Measurements from ENCODE around the gene CD47.

Gene CD47

DNA sequence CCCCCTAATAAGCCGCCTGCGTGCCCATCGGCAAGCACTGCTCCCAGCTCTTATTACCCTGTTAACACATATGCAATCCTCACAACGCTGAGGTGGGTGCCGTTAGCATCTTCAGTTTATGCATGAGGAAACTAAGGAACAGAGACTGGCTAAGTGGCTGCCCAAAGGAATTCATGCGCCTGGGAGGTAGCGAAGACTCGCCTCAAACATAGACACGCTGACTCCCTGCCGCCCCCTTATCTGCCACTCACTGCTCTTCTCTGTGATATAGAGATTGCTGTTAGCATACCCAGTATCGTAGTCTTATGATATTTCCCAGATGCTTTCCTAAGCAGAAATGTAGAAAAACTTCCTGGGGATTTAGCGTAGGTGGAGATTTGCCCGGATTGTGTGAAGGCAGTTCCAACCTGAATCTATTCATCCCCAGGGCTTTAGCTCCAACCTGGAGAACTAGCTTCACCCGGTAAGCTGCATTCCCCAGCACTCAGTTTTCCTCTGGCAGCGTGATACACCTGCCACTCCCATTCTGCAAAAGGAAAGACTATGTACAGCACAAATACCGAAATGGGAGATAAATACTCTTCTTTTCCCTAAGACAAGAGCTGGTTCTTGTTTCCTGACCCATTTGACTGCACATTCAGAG, 23.7 kb upstream of the CD47 start:
- no peak for DNase-seq

DNA sequence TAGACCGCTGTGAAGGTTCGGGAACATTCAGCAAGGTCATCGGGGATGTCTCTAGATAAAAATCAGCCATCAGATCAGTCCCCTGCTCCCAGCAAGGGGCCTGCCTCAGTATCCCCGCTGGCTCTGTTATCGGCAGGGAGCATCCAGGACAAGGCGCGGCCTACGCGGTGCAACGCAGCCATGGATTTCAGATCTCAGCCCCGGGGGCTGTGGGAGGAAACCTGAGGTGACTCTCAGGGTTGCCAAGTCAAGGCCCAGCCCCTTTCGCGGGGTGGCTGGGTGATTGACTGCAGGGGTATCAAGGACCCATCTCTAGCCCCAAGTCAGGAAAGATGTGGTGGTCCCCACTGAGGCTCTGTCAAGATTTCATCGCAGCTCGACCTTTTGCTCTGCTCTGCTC, 23.1 kb upstream of the CD47 start:
- no peak for DNase-seq

DNA sequence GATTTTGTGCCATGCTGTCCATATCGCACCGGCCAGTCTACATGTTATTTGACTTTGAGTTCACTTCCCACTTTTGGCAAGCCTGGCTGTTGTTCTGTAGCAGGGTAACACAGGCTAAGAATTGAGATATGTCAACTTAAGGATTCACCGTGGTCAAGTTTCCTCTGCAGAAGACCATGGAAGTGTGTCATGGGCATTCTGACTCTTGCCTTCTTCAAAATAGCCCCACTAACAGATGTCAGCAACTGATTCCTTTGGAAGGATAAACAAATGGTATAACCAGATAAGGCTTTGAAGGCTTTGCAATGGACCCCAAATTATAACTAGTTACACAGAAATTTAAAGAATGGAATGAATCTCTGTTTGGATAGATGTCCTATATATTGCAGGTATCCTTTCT, 20.1 kb upstream of the CD47 start:
- DNase-seq, result no peak

DNA sequence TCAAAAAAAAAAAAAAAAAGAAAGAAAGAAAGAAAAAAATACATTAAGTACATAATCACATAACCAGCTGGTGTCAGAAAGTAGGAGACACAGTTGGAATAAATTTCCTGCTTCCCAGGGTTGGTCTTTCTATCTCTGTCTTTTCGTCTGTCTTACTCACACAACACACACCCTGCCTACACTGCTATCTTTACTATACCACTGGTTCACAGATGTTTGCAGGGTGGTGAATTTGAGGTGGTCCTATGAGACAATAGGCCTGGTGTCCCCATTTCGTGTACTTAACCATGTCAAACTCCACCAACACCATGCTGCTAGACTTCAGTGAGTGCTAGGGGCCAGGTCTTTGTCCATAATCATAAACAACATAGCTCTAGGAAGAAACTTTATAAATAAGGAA, 17.6 kb upstream of the CD47 start:
- no peak for DNase-seq

DNA sequence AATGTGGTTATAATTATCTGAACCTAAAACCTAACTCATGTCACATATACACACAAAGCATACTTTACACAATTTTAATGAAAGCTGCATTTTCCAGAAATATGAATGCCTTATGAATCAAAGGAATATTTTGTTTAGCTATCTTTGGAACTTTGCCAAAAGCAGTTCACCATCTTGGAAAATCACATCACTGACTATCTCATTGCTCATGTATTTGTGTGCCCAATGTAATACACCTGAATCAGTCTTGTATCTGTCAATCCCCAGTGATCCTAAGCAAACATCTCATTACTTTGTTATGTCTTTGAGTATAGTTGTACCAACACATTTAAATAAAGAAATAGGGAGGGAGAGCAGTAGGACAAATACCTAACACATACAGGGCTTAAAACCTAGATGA, 15.6 kb upstream of the CD47 start:
- DNase-seq, result no peak

DNA sequence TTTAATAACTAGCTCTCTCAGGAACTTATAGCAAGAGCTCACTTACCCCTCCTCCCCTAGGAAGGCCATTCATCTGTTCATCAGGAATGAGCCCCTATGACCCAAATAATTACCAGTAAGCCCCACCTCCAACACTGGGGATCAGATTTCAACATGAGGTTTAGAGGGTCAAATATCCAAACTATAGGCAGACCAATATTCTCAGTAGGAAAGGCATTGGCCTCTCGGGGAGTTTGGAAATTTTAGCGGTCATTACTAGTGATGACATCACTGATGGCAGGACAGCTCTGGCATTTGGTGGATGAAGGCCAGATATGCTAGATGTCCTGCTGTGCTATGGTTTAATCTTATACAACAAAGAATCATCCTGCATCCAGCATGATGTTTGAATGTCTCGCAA, 15.2 kb upstream of the CD47 start:
- DNase-seq, result no peak

DNA sequence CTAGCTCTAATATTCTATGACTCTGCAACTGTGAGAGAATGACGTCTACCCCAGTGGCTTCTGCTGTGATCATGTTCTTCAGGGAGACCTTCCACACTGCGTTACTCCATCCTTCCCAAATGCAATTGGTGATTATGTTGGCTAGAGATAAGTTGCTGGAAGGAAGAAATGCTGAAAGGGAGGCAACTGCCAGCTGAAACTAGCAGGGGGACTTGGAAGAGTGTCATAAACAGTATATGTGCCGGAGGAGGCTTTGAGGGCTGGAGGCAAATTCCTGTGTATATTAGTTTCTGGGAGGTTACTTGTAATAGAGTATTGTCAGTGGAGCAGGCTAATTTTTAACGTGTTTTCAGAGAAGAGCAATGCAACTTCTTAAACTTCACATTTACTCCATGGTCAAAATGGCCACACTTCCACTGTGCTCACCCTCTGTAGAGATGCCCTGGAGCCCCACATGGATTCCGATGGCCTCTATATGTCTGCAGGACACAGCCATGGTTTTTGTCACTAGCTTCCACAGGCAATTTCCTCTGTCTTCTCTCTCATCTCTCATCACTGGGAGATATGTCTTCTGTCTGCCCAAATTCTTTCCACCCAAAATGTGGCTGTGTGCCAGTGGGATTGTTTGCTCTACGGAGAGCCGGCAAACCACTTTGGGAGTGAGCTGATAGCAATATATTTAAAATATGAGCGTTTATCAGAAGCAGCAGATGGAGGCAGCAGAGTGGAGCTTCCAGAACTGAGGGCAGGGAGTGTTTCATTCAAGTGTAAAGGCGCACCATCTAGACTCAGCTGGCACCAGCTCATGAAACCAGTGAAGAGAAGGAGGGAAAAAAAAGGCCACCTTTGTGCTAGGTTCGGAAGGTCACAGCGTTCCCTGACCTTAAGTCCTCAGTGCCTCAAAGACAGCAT, 13.3 kb upstream of the CD47 start:
- peak; percentile 38 to 75 for DNase-seq

DNA sequence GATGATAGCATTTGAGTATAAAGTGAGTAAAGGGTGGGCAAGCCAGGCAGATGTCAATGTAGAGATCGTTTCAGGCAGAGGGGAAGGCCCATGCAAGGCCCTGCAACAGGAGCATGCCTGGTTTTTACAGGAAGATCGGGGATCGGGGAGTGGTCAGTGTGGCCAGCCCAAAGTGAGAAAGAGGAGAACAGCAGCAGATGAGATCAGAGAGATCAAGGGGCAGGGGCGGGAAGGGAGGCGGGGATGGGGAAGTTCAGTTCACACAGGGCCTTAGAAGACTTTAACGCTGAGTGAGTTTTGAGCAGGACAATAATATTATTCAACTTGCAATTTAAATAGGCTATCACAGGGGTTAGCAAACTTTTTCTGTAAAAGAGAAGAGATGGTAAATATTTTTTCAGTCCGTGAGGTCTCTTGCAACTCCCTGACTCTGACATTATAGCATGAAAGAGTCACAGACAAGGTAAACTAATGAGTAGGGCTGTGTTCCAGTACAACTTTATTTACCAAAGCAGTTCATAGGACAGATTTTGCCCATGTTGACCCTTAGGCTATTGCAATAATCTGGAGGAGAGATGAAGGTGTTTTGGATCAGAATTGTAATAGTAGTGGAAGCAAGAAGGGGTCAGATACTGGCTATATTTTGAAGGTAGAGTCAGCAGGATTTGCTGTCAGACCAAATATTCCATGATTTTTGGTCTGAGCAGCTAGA, 12.4 kb upstream of the CD47 start:
- no peak for DNase-seq

DNA sequence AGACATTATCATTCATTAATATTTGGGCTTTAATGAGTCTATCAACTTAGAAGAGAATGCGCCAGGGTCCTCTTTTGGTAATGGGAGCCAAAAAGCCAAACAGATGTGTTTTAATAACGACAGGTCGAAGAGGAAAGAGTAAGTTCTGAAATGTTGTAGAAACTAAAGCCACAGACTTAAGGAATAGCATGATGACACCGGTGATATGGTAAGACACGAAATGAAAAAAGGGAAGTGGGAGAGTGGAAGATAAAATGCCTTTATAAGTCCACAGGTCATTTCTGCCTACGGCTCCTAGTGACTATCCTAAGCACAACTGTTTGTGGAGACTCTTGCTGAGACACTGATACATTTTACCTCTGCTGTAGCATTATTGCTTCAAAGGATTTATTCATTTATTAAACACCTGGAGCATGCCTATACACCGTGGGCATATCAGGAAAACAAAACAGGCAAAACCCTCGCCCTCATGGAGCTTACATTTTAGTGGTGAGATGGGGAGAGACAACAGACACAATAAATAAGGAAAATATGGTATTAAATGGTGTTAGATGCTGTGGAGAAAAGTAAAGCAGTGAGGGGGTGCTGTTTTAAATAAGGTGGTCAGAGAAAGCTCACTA, 11.7 kb upstream of the CD47 start:
- DNase-seq, result no peak

DNA sequence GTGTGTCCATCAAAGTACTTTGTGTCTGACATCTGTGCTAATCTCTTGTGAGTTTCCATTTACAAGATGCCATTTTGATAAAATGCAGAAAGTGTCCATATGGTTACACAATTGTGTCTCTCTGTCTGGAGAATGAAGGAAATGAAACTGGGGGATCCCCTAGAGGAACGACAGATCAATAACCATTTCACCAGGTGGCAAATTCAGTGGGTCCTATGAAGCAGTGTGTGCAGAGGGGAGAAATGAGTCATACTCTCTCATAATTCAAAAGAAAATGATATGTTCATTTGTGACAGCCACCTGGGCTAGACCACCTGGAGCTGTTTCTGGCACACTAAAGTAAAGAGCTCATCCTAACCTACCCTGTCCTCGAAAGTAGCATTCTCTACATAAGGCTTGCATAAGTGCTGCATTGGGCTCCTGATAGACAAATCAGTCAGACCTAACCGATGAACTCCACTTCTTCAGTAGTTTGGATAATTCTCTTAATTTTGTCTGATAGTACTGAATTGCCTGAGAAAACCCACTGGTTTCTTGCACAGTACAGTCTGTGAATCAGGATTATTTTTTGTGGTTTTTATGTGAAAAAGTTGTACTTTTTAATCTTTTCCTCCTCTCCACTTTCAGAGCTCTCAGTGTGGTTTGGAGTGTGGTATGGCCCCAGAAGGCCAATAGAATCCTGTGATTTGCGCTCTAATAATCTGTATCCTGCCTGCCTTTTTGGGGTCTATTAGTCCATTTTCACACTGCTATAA, 10.3 kb upstream of the CD47 start:
- DNase-seq, result no peak

DNA sequence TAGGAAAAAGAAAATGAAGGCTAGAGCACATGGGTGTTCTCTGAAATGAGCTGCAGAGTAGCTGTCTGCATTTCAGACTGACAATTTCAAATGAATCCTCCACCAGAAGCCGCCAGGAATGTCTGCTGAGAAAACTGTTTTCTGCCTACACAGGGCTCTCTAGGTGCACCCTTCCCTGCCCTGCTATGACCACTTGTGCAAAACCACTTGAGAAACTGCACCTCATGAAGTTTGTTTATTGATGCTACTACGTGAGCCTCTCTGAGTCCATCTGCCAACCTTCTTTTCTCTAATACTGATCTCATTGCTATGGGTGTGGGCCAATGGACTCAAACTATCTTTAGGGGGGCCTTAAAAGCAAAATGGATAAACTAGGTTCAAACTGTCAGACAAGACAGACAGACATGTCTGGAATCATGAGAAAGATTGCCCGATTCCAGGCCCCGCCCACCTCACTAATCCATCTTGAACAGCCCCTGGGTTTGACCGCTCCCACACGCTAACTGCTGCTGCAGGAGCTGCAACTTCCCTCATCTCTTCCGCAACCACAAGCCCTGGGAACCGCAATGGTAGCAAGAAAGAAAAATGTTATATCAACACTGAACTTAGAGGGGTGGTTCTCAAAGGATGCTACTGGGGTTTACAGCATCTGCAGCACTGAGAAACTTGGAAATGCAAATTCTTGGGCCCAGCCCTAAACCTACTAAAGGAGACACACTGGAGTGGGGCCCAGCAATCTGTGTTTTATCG, 9.0 kb upstream of the CD47 start:
- no peak for DNase-seq

DNA sequence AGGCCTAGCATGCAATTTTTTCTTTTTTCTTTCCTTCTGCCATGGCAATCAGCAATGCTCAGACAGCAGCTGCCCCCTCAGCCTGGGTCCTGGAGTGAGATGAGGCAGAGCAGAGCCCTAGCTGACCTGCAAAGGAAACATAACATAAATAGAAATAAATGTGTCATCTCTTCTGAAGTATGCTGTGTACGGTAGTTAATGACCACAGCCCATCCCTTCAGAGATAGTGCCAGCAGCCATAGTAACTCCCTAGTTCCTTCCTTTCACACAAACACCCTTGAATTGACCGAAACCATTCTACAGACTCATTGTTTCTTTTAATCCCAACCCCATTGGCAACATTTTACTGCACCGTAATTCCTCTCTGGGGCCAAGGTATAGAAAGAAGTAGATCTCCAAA, 8.4 kb upstream of the CD47 start:
- DNase-seq, result no peak

DNA sequence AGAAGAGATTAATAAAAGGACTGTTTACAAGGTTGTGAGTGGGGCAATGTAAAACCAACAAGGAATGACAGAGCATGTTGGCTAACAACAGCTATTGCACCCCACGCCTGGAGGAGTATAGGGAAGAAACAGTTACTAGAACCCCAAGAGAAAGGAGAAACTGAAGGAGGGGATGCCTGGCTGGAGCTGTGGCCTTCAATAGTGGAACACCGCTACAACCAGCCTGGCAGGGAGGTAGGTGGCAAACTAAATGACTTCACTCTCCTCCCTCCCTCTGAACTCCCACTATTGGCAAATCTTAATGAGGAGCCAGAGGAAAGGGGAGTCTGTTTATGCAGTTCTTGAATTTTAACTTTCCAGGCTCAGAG, 7.2 kb upstream of the CD47 start:
- no peak for DNase-seq

DNA sequence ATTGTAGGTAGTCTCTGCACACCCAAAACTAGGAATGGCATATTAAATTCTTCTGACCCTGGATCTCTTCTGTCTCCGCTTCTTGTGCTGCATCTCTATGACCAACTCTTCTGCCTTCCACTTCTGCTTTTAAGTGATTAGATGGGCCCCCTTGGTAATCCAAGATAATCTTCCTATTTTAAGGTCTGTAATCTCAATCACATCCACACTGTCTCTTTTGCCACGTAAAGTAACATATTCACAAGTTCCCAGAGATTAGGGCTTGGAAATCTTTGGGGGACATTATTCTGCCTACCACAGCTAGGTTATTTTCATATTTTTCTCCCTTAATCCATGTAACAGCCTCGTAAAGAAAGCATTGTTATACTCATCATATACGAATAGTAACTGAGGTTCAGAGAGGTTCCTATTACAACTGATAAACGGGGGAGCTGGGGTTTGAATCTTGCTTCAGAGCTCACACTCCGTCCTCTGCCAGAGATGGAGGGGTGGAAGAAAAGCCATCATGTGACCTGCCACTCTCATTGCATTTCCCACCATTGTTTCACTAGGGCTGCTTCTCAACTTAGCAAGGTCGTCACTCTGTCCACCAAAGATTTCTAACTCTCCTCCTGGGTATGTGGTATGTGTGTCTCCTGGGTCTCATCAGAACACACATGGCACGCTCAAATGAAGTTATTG, 6.6 kb upstream of the CD47 start:
- DNase-seq, result no peak

DNA sequence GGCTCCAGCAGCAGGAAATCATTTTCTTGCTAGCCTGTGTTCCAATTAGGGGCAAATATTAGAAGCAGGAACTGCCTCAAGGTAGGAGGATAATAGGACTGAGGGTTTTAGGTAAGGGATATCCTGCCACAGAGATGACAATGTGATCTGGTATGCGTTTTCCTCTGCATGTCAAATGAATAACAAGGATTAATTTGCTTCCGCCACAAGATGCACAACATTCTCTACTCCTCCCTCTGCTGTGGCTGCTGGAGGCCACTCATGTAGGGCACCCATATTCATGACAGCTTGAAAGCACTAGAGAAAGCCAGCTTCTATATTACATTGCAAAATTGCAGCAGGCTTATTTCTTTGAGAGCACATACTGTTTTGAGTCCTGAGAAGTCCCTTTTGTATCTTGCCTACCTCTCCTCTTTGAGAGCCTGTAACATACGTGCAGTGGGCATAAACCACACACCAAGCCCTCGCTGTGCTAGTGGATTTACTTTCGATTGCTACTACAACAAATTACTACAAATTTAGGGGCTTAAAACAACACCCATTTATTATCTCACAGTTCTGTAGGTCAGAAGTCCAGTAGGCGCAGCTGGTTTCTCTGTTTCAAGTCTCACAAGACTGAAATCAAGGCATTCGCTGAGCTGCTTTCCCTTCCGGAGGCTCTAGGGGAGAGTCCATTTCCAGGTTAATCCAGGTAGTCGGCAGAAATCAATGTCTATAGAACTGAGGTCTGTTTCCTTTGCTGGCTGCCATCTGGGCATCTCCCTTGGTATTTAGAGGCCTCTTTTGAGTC, 5.9 kb upstream of the CD47 start:
- DNase-seq, result no peak

DNA sequence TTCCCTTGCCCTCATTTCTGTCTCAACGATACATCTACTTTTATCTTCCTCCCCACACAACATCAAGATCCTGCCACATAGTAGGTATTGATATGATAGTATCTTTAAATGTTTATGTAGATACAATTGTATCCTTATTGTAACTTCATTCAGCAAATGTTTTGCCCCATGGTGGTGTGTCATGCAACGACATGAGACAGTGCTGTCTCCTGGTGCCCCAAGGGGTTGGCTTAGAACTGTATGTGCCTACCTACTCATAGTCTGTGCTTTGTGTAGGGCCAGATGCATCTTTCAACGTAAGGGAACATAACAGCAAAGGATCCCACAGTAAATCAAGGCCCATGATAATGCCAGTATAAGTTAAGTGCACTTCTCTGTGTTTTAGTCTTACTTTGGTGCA, 2.8 kb upstream of the CD47 start:
- DNase-seq, result no peak

DNA sequence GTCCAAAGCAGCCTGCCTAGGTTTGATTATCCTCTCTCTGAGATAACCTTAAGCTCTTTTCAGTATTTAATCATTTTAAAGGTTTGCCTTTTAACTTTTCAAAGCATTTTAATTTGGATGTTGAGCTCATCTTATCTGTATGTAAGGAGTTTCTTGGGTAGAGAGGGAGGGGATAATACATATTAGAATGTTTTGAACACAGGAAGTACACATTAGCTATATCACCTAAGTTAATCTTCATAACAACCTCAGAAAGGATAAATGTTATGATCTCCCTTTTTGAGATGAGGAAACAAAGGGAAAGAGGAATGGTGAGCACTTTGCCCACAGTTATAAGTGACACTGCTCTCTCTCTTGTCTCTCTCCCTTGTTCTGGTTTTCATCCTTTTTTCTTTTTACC, 2.2 kb upstream of the CD47 start:
- DNase-seq, result no peak

DNA sequence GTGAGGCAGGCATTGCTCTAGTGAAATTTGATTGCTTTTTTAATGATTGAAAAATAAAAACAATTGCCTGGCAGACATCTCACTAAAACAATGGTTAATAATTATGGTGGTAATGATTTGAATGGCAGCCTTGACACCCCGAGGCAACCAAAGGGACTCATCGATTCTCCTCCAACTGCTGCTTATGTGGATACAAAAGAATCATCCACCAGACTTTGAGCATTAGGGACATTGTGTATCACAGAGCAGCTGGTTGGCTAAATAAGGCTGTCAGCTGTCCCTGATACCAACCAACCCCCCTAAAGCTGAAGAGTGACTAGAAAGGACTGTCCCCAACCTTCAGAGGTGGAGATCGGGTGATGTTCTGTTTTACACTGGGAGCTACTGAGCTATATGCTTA, 1.7 kb upstream of the CD47 start:
- DNase-seq, result no peak

DNA sequence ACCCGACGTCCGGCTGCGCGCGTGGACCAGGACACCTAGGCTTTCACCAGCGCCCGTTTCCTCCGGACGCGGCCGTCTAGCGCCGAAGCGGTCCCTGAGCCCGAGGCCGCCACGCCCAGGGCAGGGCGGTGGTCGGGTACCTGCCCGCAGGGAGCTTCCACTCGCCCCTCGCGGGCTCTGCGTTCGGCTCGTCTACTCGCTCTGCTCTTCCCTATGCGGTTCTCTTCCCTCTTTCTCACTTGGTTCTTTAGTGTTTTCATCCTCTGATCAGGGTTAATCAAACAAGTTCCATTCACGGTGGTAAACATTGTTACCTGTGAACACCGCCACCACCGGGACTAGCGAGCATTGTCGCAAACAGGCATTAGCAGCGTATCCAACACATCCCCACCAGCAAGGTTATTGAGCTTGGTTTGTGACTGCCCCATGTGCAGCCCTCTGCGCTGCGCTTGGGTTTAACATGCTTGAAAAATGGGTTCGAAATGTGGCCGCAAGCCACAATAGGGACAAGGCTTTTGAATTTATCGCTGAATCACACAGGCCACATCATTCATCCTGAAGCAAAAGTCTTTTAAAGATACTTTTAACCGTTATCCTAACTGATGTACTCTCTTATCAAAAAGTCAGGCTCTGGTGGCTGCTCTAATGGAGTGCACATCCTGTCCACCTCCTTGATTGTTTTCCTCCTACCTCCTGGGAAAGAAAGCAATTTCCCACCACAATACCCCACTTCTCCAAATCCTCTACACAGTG, 843 bp upstream of the CD47 start:
- DNase-seq, result no peak
